Kidney epithelial cell (primary cell): Measurements from ENCODE around the gene TPX2. TPM values are rescaled to one million over a fixed set of nuclear protein-coding genes. Genes with fewer than 3 reads are reported as not detected.

Experiments used
- DNase-seq: peaks from one replicate; pipeline ENCODE4 v3.0.0-alpha.2; 2010; ENCODE audit warnings: low read depth
- H3K27me3 ChIP-seq: 2 replicates; pipeline ENCODE4 v1.6.0; 2011; ENCODE audit warnings: low read length; ENCODE audit not compliant: control insufficient read depth, insufficient read depth
- H3K36me3 ChIP-seq: 2 replicates; pipeline ENCODE4 v1.5.1; 2011; ENCODE audit warnings: low read length; ENCODE audit not compliant: control insufficient read depth, insufficient read depth
- H3K4me3 ChIP-seq: 2 replicates; pipeline ENCODE4 v1.5.1; 2011; ENCODE audit warnings: low read depth, mild to moderate bottlenecking, control low read depth, low read length
- total RNA-seq: library from RNA; depleted of rRNA; stranded (reverse); fragments of >200 nt; gene quantifications from 2 replicates; pipeline ENCODE4 v1.2.3, GENCODE V29; 2015
- TF ChIP-seq, protein P1 (sequence below): IDR thresholded peaks from 2 replicates; pipeline ENCODE4 v1.5.1; 2011; ENCODE audit warnings: mild to moderate bottlenecking, moderate library complexity, low read length, control low read depth, inconsistent platforms; ENCODE audit not compliant: insufficient read depth, poor library complexity, severe bottlenecking

TPX2 gene
- total RNA-seq, 1 donor from 2014 or later: 16.1 TPM

DNA sequence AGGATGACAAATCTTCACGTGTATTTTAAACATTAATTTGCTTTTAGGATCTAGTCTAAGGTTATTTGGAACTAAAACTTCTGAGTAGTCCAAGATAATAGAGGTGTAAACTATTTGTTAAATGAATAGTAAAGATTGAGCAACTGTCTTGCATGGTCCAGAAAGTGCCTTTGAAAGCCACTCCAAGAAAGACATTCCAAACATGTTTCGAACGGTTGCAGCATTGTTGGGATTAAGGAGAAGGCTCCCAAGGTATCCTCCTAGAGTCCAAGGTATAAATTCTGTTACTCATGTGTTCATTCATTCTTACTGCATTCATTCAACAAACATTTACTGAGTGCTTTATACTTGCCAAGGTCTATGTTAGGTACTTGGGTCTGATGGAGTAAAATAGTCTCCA is 51.3 kb downstream of the TPX2 start:
- TF ChIP-seq, protein P1, sequence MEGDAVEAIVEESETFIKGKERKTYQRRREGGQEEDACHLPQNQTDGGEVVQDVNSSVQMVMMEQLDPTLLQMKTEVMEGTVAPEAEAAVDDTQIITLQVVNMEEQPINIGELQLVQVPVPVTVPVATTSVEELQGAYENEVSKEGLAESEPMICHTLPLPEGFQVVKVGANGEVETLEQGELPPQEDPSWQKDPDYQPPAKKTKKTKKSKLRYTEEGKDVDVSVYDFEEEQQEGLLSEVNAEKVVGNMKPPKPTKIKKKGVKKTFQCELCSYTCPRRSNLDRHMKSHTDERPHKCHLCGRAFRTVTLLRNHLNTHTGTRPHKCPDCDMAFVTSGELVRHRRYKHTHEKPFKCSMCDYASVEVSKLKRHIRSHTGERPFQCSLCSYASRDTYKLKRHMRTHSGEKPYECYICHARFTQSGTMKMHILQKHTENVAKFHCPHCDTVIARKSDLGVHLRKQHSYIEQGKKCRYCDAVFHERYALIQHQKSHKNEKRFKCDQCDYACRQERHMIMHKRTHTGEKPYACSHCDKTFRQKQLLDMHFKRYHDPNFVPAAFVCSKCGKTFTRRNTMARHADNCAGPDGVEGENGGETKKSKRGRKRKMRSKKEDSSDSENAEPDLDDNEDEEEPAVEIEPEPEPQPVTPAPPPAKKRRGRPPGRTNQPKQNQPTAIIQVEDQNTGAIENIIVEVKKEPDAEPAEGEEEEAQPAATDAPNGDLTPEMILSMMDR: no peak
- no peak for DNase-seq
- no peaks in the 10 kb centered on the region for H3K36me3 ChIP-seq

DNA sequence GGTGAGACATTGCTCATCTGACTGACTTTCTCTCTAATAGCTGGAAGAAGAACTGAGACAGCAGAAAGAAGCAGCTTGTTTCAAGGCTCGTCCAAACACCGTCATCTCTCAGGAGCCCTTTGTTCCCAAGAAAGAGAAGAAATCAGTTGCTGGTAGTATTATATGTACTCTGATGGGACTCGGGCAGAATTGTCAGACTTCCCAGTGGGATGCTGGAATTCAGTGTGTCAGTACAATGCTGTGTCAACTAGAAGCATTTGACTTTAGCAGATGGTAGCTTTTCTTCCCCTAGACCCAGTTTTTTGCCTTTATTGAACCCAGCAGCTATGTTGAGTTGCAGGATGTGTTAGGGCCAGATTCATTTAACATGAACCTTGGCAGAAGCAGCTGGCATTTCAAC is 58.3 kb downstream of the TPX2 start:
- no peak overlapping the region for H3K4me3 ChIP-seq
- H3K27me3 ChIP-seq: no peaks in the 10 kb centered on the region
- TF ChIP-seq, protein P1: no peak
- no peak for DNase-seq
- no peaks in the 10 kb centered on the region for H3K36me3 ChIP-seq

More for the DNA sequence above, 51.3 kb downstream of the TPX2 start:
- Histone ChIP-seq H3K4me3 (no peak overlapping the region), H3K27me3 (no peaks in the 10 kb centered on the region)

DNA sequence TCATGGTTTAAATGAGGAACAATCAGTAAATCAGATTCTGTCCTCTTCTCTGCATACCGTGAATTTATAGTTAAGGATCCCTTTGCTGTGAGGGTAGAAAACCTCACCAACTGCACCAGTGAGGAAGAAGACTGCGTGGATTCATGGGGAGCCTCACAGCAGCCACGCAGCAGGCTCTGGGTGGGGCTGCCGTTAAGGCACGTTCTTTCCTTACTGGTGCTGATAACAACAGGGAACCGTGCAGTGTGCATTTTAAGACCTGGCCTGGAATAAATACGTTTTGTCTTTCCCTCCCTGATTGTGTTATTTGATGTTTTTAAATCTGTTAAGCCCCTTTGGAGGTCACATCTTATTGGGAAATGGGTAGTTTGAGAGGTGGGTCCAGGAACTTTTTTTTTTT is 62.4 kb downstream of the TPX2 start:
- TF ChIP-seq, protein P1: no peak
- DNase-seq: no peak
- Histone ChIP-seq H3K27me3 (no peaks in the 10 kb centered on the region), H3K4me3 (no peak overlapping the region), H3K36me3 (no peaks in the 10 kb centered on the region)

DNA sequence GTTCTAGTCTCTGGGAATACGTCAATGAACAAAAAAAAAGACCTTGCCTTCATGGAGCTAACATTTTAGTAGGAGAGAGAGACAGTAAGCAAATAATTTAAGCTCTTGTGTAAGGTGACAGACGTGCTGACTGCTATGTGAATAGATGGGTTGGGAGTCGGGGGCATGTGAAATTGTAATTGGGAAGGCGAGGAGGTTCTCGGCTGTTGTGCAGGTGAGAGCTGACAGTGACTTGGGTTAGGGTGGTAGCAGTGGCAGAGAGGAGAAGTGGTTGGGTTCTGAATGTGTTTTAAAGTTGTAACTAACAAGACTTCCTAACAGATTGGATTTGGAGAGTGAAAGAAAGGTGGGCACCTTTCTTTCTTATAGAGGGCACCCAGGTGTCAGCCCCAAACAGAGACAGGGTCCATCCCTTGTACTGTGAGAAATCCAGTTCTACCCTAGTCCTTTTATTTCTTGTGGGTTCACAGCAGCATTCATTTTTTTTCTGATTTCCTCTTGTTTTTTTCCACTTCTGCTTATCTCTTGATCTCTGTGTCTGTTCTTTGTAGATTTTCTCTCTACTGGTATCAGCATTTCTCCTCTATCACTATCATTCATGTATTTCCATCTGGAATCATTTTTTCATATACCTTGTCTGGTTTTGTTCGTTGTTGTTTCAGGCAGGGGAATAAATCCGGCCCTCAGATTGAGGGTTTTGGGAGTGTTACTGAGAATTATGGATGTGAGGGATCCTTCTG is 64.6 kb downstream of the TPX2 start:
- TF ChIP-seq, protein P1: no peak
- Histone ChIP-seq H3K4me3 (no peak overlapping the region), H3K36me3 (no peaks in the 10 kb centered on the region)

DNA sequence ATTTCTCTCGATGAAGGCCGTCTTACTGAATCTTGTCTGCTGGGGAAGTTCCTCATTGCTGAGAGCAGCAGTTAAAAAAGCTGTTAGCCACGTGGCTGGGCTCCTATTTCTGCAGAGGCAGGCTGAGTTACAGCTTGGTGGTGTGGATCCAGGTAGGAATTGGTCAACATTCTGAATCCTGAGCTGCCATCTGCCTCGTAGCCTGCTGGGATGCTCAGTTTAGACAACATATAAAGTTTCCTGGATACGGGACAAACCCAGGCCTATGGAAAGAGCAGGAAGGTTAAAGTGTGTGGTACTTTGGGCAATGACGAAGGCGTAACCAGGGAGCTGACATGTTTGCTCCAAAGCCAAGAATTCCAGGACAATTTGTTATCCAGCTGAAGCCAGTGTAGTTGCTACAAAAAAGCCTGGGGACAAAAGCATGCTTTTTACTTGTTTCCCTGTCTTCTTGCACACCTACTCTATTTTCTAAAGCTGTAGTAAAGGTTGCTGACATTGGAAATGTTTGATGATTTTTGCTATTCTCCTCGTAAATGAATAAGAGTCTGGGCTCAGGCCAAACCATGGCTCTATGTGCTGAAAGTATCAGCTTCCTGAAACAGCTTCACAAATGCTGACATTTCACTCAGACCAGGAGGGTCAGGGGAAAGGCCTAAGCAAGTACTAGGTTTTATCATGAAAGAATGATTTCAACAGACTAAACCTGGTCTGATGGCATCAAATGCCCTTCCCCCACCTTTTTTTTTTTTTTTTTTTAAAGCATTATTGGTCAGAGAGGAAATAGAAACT is 67.7 kb downstream of the TPX2 start:
- DNase-seq: no peak
- no peaks in the 10 kb centered on the region for H3K36me3 ChIP-seq
- H3K27me3 ChIP-seq: no peaks in the 10 kb centered on the region
- TF ChIP-seq, protein P1: no peak
- no peak overlapping the region for H3K4me3 ChIP-seq

More for the DNA sequence above, 64.6 kb downstream of the TPX2 start:
- H3K27me3 ChIP-seq: no peaks in the 10 kb centered on the region
- DNase-seq: no peak
